HG02763 (cell line): Measurements from ENCODE around the gene BCL7B.
"Not testable (repeated sequence)": the region's sequence is repeated elsewhere in the genome, so short reads cannot be mapped to it uniquely, and the experiment has no call there.

Source experiments
- ATAC-seq: cut with Tn5 transposase; IDR thresholded peaks from one replicate; pipeline ENCODE4 v1.9.1; 2021; ENCODE audit warnings: mild to moderate bottlenecking, moderate library complexity; ENCODE audit not compliant: unreplicated experiment

BCL7B gene

GRCh38 chr7:73557397-73558257 is at the start of gene BCL7B:
Gene BCL7B, minus strand, starts transcription at chr7:73557690. Its CDS starts 112 bp downstream, at chr7:73557578.
- peak; percentile 39 for ATAC-seq

- no peak for ATAC-seq
Measured at GRCh38 chr7:73605601-73606220, 48.2 kb upstream of the BCL7B start.

DNA sequence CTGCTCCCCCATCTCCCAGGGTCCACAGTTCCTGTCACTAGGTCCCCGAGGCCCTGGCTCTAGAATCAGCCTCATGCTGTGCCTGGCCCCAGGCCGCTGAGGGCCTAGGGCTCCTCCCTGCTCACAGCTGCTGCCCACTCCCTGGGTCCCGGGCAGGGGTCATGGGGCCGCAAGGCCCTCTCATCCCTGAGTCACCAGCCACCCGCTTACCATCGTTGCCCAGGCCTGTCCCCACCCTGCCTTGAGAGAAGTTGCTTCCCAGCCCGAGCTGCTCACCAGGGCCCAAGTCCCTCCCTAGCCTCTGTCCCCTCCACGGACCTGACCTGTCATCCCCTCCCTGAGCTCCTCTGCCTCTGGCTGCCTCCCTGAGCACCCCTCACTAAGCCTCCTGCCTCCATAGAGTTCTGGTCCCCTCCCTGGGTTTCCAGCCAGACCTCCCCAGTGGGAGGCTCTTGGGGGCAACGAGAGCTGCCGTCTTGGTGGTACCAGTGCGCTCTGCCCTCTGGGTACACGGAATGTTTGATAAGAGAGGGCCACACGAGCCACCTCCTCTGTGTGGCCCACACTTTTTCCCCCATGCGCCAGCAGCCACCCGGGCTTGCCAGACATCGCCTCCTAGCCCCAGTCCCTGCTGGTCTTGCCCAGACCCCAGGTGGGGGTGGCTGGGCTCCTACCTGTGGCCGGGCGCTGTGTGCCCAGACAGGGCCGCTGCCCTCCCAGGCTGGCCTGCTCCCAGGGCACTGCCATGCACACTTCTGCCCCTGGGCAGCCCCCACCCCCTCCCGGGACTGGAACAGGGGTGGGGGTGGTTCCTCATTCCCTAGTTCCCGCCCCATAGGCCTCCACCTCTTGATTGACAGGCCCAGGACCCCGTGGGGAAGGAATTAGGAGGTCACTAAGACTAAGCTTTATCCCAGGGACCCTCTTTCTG is 45.5 kb upstream of the BCL7B start:
- no peak for ATAC-seq

- ATAC-seq = no peak
Measured at GRCh38 chr7:73599916-73600315, 42.4 kb upstream of the BCL7B start.

- ATAC-seq = no peak
Measured at GRCh38 chr7:73599151-73599882, 41.8 kb upstream of the BCL7B start.

- no peak for ATAC-seq
Measured at GRCh38 chr7:73597978-73598782, 40.7 kb upstream of the BCL7B start.

DNA sequence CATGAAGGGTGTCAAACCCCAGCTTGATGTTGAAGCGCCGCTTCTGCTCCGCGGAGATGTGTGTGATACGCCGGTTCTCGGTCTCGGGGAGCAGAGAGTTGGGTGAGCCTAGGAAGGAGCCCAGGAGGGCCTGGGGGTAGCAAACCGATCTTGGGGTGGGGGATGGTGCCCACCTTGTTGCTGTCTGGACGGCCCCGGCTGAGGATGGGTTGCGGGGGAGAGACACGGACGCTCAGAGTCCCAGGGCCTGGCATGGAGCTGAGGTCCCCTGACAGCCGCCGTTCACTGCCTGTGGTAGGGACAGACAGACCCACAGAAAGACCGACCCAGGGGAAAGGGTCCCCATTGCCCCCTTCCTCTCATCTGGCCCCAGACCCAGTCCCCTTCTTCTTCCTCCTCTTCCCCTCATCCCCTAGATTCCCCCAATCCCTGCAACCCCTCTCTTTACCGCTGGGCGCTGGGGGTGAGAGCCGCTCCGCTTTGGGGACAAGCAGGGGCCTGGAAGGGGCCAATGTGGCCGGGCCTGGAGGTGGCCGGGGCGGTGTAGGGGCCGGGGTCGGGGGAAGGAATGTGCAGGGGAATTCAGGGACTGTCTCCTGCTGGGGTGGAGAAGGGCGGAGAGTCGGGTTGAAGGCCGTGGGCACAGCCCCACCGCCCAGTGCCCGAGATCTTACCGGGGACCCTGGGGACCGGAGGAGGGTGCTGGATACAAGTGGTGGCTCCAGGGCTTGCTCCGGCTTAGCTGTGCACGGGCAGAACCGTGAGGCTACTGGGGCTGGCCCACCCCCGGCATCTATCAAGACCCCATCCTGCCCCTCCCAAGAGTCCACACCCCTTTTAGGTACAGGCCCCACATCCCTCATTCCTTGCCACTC is 38.9 kb upstream of the BCL7B start:
- ATAC-seq = no peak

DNA sequence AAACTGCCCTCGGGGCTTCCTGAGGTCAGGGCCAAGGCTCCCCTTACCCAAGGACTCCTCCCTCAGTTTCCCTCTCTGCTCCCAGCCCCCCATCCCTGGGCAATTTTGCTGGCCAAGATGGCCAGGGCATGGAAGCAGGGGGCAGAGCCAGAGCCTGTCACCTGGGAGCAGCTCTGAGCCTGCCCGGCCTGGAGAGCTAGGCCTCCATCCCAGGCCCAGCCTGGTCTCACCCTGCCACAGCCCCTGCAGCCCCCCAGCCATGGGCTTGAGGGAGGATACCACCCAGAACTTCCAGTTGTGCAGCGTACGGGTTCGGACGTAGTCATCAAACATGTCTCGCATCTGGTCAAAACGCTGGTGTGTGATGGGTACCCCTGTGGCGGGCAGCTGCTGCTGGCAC is 37.9 kb upstream of the BCL7B start:
- no peak for ATAC-seq

- ATAC-seq = no peak
Measured at GRCh38 chr7:73593207-73594045, 35.9 kb upstream of the BCL7B start.

DNA sequence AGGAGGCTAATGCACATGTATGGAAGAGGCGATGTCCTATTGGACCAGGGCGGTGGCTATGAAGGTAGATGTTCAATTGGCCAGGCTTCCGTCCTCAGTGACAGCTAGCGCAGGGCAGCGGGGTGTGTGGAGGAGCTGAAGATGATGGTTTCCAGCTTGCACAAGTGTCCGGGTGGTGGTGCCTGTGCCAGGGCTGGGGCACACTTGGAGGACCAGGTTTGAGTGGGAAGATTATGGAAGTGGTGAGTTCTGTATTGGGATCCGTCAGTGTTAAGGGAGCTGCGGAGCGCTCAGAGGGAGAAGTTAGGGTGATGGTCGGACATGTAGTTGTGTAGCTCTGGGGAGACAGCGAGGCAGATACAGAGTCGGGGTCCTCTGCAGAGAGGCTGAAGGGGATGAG is 29.4 kb upstream of the BCL7B start:
- no peak for ATAC-seq

DNA sequence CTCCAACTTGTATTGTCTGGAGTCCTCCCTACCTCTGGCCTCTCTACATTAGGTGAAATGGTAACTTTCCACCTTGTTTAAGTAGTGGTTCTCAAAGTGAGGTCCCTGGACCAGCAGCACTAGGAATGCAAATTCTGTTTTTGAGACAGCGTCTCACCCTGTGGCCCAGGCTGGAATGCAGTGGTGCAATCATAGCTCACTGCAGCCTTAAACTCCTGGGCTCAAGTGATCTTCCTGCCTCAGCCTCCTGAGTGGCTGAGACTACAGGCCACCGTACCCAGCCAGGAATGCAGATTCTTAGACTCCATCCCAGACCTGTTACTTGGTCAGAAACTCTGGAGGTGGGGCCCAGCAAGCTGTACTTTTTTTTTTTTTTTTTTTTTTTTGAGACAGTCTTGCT is 27.7 kb upstream of the BCL7B start:
- ATAC-seq = no peak

DNA sequence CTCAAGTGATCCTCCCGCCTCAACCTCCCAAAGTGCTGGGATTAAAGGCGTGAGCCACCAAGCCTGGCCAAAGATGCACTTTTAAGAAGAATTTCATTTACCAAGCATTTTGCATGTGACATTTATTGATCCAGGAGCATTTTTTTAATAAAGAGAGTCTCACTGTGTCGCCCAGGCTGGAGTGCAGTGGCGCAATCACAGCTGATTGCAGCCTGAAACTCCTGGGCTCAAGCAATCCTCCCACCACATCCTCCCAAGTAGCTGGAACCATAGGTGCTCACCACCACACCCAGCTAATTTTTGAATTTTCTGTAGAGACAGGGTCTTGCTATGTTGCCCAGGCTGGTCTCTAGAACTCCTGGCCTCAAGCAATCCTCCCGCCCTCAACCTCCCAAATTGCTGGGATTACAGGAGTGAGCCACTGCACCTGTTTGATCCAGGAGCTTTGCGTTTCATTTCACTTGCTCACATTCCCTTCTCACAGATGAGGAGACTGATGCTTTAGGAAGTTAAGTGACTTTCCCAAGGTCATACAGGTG is 25.2 kb upstream of the BCL7B start:
- no peak for ATAC-seq

DNA sequence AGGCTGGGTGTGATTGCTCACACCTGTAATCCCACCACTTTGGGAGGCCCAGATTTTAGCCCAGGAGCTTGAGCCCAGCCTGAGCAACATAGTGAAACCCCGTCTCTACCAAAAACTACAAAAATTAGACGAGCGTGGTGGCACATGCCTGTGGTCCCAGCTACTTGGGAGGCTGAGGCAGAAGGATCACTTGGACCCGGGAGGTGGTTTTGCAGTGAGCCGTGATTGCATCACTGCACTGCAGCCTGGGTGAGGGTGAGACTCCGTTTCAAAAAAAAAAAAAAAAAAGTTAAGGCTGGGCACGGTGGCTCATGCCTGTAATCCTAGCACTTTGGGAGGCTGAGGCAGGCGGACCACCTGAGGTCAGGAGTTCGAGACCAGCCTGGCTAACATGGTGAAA is 23.5 kb upstream of the BCL7B start:
- not testable (repeated sequence) for ATAC-seq

GRCh38 chr7:73578342-73579128 is 21.0 kb upstream of the BCL7B start, which contains the start of gene TBL2:
Gene TBL2, minus strand, starts transcription at chr7:73578579. Its CDS starts 30 bp downstream, at chr7:73578549.
- ATAC-seq = peak; percentile 92

DNA sequence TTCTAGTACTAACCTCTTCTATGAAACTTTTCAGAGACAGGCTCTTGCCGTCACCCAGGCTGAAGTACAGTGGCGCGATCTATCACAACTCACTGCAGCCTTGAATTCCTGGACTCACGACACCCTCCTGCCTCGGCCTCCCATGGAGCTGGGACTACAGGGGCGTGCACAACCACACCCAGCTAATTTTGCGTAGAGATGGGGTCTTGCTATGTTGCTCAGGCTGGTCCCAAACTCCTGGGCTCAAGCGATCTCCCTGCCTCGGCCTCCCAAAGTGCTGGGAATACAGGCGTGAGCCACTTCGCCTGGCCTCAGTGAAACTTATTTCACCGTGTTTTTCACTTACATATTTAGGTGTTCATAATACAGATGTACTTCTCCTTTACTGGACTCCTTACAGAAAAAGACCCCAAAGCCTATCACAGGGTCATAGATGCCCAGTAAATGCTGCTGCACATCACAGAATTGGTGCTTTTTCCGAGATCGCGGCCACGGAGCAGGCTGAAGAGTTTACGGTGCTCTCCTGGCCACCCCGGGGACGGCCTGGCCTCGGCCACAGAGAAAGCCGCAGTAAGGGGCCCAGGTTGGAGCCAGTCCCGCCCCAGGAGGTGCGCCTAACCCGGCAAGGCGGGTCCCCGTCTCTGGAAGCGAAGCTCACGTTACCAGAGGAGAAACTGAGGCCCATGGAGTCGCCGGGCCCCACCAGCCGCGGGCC is 20.3 kb upstream of the BCL7B start:
- no peak for ATAC-seq

- no peak for ATAC-seq
Measured at GRCh38 chr7:73573791-73574190, 16.3 kb upstream of the BCL7B start.
